Parathyroid adenoma (tissue), 2 donors: Measurements from ENCODE around the gene TACC2.

ENCODE experiments used
- H2AFZ ChIP-seq: fragments of 300-600 bp; sonication (generic); one replicate; pipeline ENCODE4 v1.7.0; 2017; ENCODE audit warnings: antibody characterized with exemption, mild to moderate bottlenecking
- H3K27ac ChIP-seq: fragments of 300-600 bp; sonication (generic); one replicate; pipeline ENCODE4 v1.7.0; 2017
- H3K27me3 ChIP-seq: fragments of 300-600 bp; sonication (generic); one replicate; pipeline ENCODE4 v1.7.0; 2017; ENCODE audit warnings: low read length; ENCODE audit not compliant: control insufficient read depth, insufficient read depth
- H3K36me3 ChIP-seq: fragments of 300-600 bp; sonication (generic); one replicate; pipeline ENCODE4 v1.7.0; 2017; ENCODE audit warnings: low read length; ENCODE audit not compliant: control insufficient read depth, insufficient read depth
- H3K4me1 ChIP-seq: fragments of 300-600 bp; sonication (generic); one replicate; pipeline ENCODE4 v1.7.0; 2017; ENCODE audit warnings: control low read depth
- H3K4me2 ChIP-seq: fragments of 300-600 bp; sonication (generic); one replicate; pipeline ENCODE4 v1.7.0; 2017; ENCODE audit warnings: low read length
- H3K4me3 ChIP-seq: fragments of 300-600 bp; sonication (generic); one replicate; pipeline ENCODE4 v1.7.0; 2017; ENCODE audit warnings: low read depth, low read length
- H3K79me2 ChIP-seq: fragments of 300-600 bp; sonication (generic); one replicate; pipeline ENCODE4 v1.7.0; 2017; ENCODE audit warnings: control low read depth
- H3K9ac ChIP-seq: fragments of 300-600 bp; sonication (generic); one replicate; pipeline ENCODE4 v1.7.0; 2017; ENCODE audit warnings: mild to moderate bottlenecking
- H3K9me3 ChIP-seq: fragments of 300-600 bp; sonication (generic); one replicate; pipeline ENCODE4 v1.7.0; 2017; ENCODE audit warnings: low read length; ENCODE audit not compliant: control insufficient read depth
- TF ChIP-seq, protein P1 (sequence below): fragments of 300-600 bp; sonication (generic); IDR thresholded peaks from one replicate; pipeline ENCODE4 v1.7.0; 2017; ENCODE audit warnings: antibody characterized with exemption, mild to moderate bottlenecking
- donor health status: primary hyperparathyroidism.

TACC2 gene

DNA sequence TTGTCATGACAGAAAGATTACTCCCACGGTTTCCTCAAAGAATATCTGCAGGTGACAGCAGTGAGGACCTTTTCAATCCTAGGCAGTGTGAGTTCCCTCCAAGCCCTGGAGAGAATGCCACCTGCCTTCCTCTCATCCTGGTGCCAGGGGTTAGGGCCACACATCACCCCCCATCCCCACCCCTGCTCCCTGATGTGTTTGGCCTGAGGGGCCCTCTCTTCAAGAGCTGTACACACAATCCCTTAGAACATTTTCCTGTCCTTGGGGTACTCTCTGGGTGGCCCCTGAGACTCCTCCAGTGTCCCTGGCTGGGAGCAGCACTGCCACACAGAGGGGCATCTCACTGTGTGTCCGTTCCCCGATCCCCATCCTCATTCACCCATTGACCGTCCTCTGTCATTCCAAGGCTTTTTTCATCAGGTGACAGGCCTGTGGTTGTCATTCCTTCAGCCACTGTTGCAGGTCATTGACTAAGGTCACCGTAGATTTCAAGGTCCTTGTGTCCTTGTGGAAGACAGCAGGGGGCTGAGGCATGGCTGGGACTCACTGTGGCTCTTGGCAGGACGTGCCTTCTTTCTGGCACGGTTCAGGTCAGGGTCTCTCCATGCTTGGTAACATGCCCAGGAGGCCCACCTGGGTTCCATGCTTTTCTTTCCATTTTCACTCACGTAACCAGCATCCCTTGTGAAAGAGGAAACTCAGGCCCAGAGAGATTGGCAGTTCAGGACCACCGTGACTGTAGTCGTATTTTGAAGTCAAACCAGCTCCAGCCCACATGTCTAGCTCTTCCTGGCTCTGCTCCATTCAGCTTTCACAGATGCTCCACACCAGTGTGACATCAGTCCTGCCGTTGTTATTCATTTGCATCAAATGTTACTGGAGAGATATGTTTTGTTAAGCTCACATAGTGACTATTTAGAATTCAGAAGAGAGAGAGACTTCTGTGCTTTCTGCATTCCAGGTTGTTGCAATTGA is 255.3 kb downstream of the TACC2 start:
- Histone ChIP-seq H3K9me3 (no peaks in the 10 kb centered on the region), H3K4me3 (no peak overlapping the region), H3K27ac (no peak overlapping the region), H2AFZ (no peak overlapping the region), H3K4me2 (no peak overlapping the region), H3K4me1 (no peaks in the 10 kb centered on the region), H3K79me2 (no peaks in the 10 kb centered on the region), H3K36me3 (no peaks in the 10 kb centered on the region), H3K27me3 (no peaks in the 10 kb centered on the region), H3K9ac (no peak overlapping the region)
- TF ChIP-seq, protein P1, sequence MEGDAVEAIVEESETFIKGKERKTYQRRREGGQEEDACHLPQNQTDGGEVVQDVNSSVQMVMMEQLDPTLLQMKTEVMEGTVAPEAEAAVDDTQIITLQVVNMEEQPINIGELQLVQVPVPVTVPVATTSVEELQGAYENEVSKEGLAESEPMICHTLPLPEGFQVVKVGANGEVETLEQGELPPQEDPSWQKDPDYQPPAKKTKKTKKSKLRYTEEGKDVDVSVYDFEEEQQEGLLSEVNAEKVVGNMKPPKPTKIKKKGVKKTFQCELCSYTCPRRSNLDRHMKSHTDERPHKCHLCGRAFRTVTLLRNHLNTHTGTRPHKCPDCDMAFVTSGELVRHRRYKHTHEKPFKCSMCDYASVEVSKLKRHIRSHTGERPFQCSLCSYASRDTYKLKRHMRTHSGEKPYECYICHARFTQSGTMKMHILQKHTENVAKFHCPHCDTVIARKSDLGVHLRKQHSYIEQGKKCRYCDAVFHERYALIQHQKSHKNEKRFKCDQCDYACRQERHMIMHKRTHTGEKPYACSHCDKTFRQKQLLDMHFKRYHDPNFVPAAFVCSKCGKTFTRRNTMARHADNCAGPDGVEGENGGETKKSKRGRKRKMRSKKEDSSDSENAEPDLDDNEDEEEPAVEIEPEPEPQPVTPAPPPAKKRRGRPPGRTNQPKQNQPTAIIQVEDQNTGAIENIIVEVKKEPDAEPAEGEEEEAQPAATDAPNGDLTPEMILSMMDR = no peak

DNA sequence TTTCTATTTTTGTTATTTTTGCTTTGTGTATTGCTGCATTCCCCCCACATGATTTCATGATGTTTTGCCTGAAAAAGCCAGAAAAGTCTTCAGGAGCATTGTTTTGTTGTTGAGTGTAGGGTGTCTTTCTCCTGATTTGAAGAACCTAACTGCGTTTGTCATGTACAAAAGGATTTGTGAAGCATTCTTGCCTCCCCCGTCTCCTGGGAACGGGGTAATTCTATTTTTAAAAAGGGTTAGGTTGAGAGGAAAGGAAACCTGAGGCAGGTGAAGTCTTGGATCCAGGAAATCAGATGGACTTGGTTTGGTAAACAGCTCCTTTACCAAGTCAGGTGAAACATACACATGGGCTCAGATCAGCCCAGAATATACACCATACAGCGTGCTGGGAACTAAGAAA is 256.2 kb downstream of the TACC2 start:
- Histone ChIP-seq H3K9ac (no peak overlapping the region), H3K27ac (no peak overlapping the region), H3K27me3 (no peaks in the 10 kb centered on the region), H3K9me3 (no peaks in the 10 kb centered on the region), H3K4me2 (no peak overlapping the region), H2AFZ (no peak overlapping the region), H3K4me1 (no peaks in the 10 kb centered on the region), H3K36me3 (no peaks in the 10 kb centered on the region), H3K4me3 (no peak overlapping the region), H3K79me2 (no peaks in the 10 kb centered on the region)
- TF ChIP-seq, protein P1 = no peak

DNA sequence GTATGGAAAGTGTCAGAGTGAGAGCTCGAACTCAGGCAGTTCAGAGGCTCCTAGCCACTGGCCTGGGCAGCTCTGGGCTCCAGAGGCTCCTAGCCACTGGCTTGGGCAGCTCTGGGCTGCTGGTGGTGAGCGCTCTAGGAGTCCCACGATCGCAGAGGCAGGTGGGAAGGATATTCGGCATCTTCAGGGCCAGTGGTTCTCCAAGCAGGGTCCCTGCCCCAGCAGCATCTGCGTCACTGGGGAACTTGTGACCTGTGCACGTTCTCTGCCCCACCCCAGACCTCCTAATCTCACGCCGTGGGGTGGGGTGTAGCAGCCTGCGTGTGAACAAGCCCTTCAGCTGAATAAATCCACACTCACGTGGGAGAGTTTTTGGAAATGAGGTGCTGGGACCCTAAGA is 256.9 kb downstream of the TACC2 start:
- H3K4me1 ChIP-seq = no peaks in the 10 kb centered on the region
- H3K9ac ChIP-seq = no peak overlapping the region
- no peak overlapping the region for H2AFZ ChIP-seq
- H3K79me2 ChIP-seq = no peaks in the 10 kb centered on the region
- H3K36me3 ChIP-seq = no peaks in the 10 kb centered on the region
- no peak overlapping the region for H3K4me2 ChIP-seq
- no peak overlapping the region for H3K4me3 ChIP-seq
- TF ChIP-seq, protein P1 = no peak
- H3K9me3 ChIP-seq = no peaks in the 10 kb centered on the region
- H3K27me3 ChIP-seq = no peaks in the 10 kb centered on the region
- no peak overlapping the region for H3K27ac ChIP-seq

DNA sequence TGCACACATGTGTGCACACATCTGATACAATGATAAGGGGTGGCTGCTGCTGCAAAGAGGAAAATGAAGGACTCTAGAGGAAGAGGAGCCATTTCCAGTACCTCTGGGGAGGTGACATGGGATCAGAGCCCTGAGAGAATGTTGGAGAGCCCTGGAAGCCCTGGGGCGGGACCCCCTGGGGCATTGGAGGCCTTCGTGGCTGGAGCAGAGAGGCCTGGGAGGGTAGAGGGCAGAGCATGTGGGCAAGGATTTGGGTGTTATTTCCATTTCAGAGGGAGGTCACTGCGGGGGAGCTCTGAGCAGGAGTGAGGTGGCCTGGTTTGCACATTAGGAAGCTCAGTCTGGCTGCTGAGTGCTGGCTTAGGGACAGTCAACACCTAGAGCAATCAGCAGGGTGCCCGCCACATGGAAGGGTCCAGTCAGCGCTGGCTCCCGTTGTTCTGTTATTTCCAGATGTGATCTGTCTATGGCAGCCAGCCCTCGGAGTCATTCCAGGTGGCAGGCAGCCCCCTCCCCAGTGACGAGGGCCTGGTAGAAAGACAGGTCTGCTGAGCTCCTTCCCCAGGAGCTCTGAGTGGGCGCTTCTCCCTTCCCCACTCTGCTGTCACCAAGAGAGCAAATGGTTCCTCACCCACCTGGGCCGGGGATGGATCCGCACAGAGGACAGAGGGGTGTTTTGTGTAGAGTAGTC is 258.0 kb downstream of the TACC2 start:
- Histone ChIP-seq H3K9me3 (no peaks in the 10 kb centered on the region), H3K9ac (no peak overlapping the region), H3K4me1 (no peaks in the 10 kb centered on the region), H3K36me3 (no peaks in the 10 kb centered on the region), H3K79me2 (no peaks in the 10 kb centered on the region), H3K27me3 (no peaks in the 10 kb centered on the region), H3K4me2 (no peak overlapping the region), H2AFZ (no peak overlapping the region), H3K27ac (no peak overlapping the region), H3K4me3 (no peak overlapping the region)
- TF ChIP-seq, protein P1 = no peak
